ENCODE results near the gene ZHX3.

DNA sequence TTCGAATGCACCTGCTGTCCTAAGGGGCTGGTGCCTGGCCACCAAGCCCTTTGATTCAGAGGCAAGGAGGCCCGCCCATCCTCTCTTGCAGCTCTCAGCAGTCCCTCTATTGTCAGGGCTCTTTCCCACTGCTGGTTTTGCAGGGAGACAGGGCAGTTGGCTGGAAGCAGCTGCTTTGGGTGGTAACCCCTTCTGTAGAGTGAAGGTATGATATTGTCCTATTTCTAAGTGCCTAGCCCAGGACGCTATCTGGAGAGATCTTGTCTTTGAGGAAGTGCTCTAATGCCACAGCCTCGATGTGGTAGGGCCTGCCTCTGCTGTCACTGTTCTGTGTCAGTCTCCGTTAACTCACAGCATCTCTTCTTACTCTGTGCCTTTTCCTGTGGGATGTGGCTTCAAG is 174.6 kb downstream of the ZHX3 start:
- TF ChIP-seq, protein P1, sequence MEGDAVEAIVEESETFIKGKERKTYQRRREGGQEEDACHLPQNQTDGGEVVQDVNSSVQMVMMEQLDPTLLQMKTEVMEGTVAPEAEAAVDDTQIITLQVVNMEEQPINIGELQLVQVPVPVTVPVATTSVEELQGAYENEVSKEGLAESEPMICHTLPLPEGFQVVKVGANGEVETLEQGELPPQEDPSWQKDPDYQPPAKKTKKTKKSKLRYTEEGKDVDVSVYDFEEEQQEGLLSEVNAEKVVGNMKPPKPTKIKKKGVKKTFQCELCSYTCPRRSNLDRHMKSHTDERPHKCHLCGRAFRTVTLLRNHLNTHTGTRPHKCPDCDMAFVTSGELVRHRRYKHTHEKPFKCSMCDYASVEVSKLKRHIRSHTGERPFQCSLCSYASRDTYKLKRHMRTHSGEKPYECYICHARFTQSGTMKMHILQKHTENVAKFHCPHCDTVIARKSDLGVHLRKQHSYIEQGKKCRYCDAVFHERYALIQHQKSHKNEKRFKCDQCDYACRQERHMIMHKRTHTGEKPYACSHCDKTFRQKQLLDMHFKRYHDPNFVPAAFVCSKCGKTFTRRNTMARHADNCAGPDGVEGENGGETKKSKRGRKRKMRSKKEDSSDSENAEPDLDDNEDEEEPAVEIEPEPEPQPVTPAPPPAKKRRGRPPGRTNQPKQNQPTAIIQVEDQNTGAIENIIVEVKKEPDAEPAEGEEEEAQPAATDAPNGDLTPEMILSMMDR (conservative IDR thresholded peaks at IDR 0.05): no peak
- no peak for TF ChIP-seq EZH2 (IDR thresholded peaks at IDR 0.05; ENCODE audit: low read depth)

Data from PC-9 (cell line).